Stomach smooth muscle (tissue), 2 donors: ENCODE data around the gene CTRL.
"Not testable (repeated sequence)": the region's sequence is repeated elsewhere in the genome, so short reads cannot be mapped to it uniquely, and the experiment has no call there.

ENCODE experiments used
- H3K27ac ChIP-seq: one replicate; pipeline ENCODE4 v1.7.0; 2013; ENCODE audit warnings: mild to moderate bottlenecking, low read length, inconsistent platforms
- H3K27me3 ChIP-seq, 2 donors: one replicate each; pipeline ENCODE4 v1.7.0; 2013; ENCODE audit warnings: low read length in 2 of 2; ENCODE audit not compliant: insufficient read depth in 2 of 2, control insufficient read depth in 1 of 2
- H3K36me3 ChIP-seq, 2 donors: one replicate each; pipeline ENCODE4 v1.7.0; 2013; ENCODE audit warnings: low read length in 2 of 2; ENCODE audit not compliant: control insufficient read depth in 2 of 2, insufficient read depth in 2 of 2
- H3K4me1 ChIP-seq: one replicate; pipeline ENCODE4 v1.7.0; 2013; ENCODE audit warnings: low read length; ENCODE audit not compliant: control insufficient read depth, insufficient read depth
- H3K4me3 ChIP-seq, 2 donors: one replicate each; pipeline ENCODE4 v1.7.0; 2013; ENCODE audit warnings: low read length in 2 of 2
- H3K9ac ChIP-seq, 2 donors: one replicate each; pipeline ENCODE4 v1.7.0; 2013; ENCODE audit warnings: low read length in 2 of 2, mild to moderate bottlenecking in 1 of 2
- H3K9me3 ChIP-seq, 2 donors: one replicate each; pipeline ENCODE4 v1.7.0; 2013; ENCODE audit warnings: low read length in 2 of 2; ENCODE audit not compliant: control insufficient read depth in 2 of 2
- donor health status: healthy.
- donor health status: Pancreatic carcinoma.

The CTRL gene

DNA sequence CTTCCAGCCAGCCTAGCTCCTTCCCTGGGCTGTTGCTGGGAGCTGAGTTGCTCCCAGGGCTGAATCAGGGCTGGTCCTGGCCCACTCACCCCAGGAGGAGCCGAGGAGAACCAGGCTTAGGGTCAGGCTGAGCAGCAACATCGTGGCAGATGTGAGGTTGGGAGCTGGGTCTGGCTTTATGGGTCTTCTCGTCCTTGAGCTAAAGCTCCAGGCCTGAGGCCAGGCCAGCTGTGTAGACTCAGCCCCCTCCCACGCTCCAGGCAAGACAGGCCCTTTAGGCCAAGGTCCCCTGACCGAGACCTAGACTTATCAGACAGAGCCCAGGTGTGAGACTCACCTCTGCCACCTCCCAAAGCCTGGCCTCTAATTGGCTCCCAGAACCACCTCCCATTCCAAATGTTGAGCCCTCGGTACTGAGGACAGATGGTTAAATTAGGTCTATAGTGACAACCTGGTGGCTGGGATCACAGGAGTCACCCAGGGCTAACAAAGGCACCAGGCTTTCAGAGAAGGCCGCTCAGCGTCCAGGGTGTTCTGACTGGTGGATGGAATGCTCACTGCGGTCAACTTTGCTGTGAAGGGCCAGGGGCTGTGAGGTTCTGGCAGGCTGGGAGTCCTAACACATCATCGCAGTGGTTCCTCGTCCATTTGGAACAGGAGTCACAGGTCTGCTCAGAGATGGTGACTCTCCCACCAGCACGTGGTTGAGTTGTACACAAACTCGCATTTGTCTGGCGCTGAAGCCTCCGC is at the start of gene CTRL:
TSS of gene CTRL (minus strand) at position 151 of the 750 bp plus-strand sequence. CDS start at position 141, 10 bp downstream.
- no peaks in the 10 kb centered on the region for H3K27me3 ChIP-seq
- H3K27ac ChIP-seq, result no peak within 1 kb of the TSS
- no peaks in the 10 kb centered on the region for H3K9me3 ChIP-seq
- H3K36me3 ChIP-seq, result peaks cover 16 to 21% of the 10 kb centered on the region in 2 donors
- H3K9ac ChIP-seq, result no peak within 1 kb of the TSS
- H3K4me3 ChIP-seq, result no peak within 1 kb of the TSS
- H3K4me1 ChIP-seq, result peaks cover 20% of the 10 kb centered on the region

GRCh38 chr16:67979955-67980678 is 48.5 kb upstream of the CTRL start, which contains the start of gene DPEP3:
DPEP3 (minus strand) TSS chr16:67980499; CDS start chr16:67980380, 119 bp downstream.
- Histone ChIP-seq H3K9ac (no peak within 1 kb of the TSS), H3K4me1 (no peaks in the 10 kb centered on the region), H3K36me3 (no peaks in the 10 kb centered on the region), H3K27me3 (peaks cover 0 to 4% of the 10 kb centered on the region in 2 donors), H3K27ac (no peak within 1 kb of the TSS), H3K4me3 (no peak within 1 kb of the TSS), H3K9me3 (no peaks in the 10 kb centered on the region)

GRCh38 chr16:67977469-67978227 is 46.0 kb upstream of the CTRL start:
- Histone ChIP-seq H3K4me1 (no peaks in the 10 kb centered on the region), H3K27me3 (peaks cover 0 to 4% of the 10 kb centered on the region in 2 donors), H3K27ac (no peak overlapping the region), H3K4me3 (no peak overlapping the region), H3K9ac (no peak overlapping the region), H3K36me3 (no peaks in the 10 kb centered on the region), H3K9me3 (no peaks in the 10 kb centered on the region)

DNA sequence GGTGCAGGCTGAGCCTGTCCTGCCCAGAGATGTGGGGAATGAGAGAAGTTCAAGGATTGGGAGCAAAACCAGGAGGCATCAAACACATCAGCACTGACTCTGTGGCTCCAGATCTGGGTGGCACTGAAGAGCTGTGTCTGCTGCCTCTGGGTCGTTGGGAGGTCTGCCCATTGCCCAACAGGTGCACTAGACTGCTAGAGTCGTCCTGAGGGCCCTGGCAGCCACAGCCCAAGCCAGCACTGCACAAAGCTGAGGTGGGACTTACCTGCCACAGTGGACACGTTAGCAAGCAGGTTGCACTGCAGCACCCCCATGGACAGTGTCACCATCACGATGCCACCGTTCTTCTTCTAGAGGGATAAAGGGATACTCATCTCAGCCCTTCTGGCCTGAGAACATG is 45.3 kb upstream of the CTRL start:
- no peak overlapping the region for H3K4me3 ChIP-seq
- no peak overlapping the region for H3K27ac ChIP-seq
- H3K4me1 ChIP-seq, result no peaks in the 10 kb centered on the region
- H3K9me3 ChIP-seq, result no peaks in the 10 kb centered on the region
- H3K9ac ChIP-seq, result no peak overlapping the region
- H3K36me3 ChIP-seq, result no peaks in the 10 kb centered on the region
- peaks cover 0 to 4% of the 10 kb centered on the region in 2 donors for H3K27me3 ChIP-seq

DNA sequence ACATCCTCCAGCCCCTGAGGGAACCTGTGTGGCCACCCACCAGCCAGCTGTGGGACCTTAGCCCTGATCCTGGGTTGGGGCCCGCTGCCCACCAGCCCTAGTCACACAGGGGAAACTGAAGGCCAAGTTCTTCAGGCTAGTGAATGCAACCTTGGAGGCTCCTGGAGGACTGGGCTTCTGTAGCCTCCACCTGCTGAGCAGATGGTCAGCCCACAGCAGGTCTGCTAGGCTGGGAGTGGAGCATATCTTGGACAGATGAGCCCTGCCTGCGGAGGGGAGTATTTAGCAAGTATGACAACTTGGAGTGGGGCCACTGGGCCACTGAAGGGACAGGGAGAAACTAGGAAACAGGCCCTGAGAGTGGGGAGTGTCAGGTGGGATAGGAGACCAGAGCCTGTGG is 44.5 kb upstream of the CTRL start:
- H3K9ac ChIP-seq, result no peak overlapping the region

DNA sequence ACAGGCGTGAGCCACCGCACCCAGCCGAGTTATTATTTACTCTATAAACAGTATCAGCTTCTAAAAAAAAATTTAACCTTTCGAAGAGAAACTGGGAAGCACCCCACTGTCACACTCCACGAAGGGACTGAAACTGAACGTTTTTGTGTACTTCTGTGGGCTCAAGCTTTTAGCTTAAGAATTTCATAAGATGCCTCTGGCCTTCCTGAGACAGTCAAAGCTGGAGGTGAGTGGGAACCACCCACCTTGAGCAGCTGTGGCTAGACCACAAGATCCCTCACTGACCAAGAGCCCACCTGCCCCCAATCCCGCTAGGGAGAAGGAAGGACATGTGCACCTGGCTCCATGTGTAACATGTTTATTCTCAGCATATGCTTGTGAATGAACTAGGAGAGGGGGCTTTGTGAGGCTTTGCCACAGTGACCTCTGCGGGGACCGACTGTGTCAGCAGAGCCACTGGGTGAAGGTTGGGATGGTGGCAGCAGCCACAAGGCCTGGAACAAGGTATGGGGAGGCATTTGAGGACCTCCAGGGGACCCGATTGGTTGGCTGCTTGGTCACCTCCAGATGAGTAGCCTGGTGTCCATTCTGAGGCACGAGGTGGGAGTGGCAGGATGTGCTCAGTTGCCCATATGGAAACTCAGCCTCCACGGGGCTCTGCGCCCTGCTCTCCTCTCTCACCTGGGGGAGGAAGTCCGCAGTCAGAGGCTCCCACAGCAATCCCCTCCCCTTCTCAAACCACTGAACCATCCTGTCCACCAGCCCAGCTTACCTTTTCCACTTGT is 43.9 kb upstream of the CTRL start:
- H3K27me3 ChIP-seq, result peaks cover 0 to 4% of the 10 kb centered on the region in 2 donors
- H3K4me1 ChIP-seq, result no peaks in the 10 kb centered on the region
- H3K9ac ChIP-seq, result no peak overlapping the region
- H3K36me3 ChIP-seq, result no peaks in the 10 kb centered on the region
- H3K9me3 ChIP-seq, result no peaks in the 10 kb centered on the region
- H3K4me3 ChIP-seq, result no peak overlapping the region
- no peak overlapping the region for H3K27ac ChIP-seq

More for the DNA sequence above, 44.5 kb upstream of the CTRL start:
- H3K4me3 ChIP-seq, result no peak overlapping the region
- H3K36me3 ChIP-seq, result no peaks in the 10 kb centered on the region
- H3K9me3 ChIP-seq, result no peaks in the 10 kb centered on the region
- H3K27me3 ChIP-seq, result peaks cover 0 to 4% of the 10 kb centered on the region in 2 donors
- no peaks in the 10 kb centered on the region for H3K4me1 ChIP-seq
- H3K27ac ChIP-seq, result no peak overlapping the region

DNA sequence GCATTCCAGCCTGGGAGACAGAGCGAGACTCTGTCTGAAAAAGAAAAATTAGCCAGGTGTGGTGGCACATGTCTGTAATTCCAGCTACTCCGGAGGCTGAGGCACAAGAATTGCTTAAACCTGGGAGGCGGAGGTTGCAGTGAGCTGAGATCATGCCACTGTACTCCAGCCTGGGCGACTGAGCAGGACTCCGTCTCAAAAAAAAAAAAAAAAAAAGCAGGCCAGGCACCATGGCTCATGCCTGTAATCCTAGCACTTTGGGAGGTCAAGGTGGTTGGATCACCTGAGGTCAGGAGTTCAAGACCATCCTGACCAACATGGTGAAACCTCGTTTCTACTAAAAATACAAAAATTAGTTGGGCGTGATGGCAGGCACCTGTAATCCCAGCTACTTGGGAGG is 40.6 kb upstream of the CTRL start:
- not testable (repeated sequence) for H3K36me3 ChIP-seq, H3K27ac ChIP-seq, H3K4me1 ChIP-seq, H3K9ac ChIP-seq, H3K4me3 ChIP-seq, H3K9me3 ChIP-seq, H3K27me3 ChIP-seq

DNA sequence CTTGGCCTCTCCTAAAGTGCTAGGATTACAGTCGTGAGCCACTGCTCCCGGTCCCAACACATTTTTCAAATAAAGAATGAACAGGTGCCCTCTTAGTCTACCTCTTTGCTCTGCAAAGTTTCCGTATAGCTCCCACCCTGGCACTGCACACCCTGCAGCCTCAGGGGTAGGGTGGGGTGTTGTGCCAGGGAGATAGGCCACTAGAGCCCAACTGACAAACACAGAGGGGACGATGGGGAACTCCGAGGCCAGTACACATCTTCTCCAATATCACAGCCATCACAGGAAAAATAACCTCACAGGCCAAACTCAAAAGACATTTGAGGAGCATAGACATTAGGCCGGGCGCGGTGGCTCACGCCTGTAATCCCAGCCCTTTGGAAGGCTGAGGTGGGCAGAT is 39.4 kb upstream of the CTRL start:
- Histone ChIP-seq H3K4me3 (no peak overlapping the region), H3K36me3 (no peaks in the 10 kb centered on the region), H3K9me3 (no peaks in the 10 kb centered on the region), H3K27me3 (no peaks in the 10 kb centered on the region), H3K9ac (no peak overlapping the region), H3K4me1 (peaks cover 19% of the 10 kb centered on the region), H3K27ac (no peak overlapping the region)

GRCh38 chr16:67969254-67970039 is 37.8 kb upstream of the CTRL start:
- Histone ChIP-seq H3K27ac (peak overlapping the region; percentile 89), H3K9me3 (no peaks in the 10 kb centered on the region), H3K9ac (peak overlapping the region; percentile 90 to 95), H3K36me3 (peaks cover 0 to under 1% of the 10 kb centered on the region in 2 donors), H3K27me3 (no peaks in the 10 kb centered on the region), H3K4me3 (peak overlapping the region; percentile 94 to 96), H3K4me1 (peaks cover 35% of the 10 kb centered on the region)
